Measurements from ENCODE around the gene COPS6.
A peak's percentile ranks its signal among the peaks of the same experiment; 100 is the strongest.

GRCh38 chr7:100100420-100101015 is 11.7 kb downstream of the COPS6 start:
- TF ChIP-seq POLR2A (IDR thresholded peaks at IDR 0.05; ENCODE audit: low read depth, low read length) (no peak), TAF1 (IDR thresholded peaks at IDR 0.05; ENCODE audit: low read depth, low read length) (peak; percentile 57; the same call in 1 of the 2 replicates)
